IPS-NIHi11 (cell line): Measurements from ENCODE around the gene REV1.

Experiments used
- DNase-seq: peaks from one replicate; pipeline ENCODE4 v3.0.0; 2012; ENCODE audit warnings: mixed read lengths, low spot score

The REV1 gene

GRCh38 chr2:99445065-99445464, 44.8 kb downstream of the REV1 start:
- DNase-seq, result no peak

GRCh38 chr2:99444222-99444621, 45.6 kb downstream of the REV1 start:
- no peak for DNase-seq

GRCh38 chr2:99442837-99443236, 47.0 kb downstream of the REV1 start:
- no peak for DNase-seq

GRCh38 chr2:99439971-99440505, 49.8 kb downstream of the REV1 start:
- DNase-seq, result no peak

- no peak for DNase-seq
Measured at GRCh38 chr2:99436874-99437273, 52.9 kb downstream of the REV1 start.

GRCh38 chr2:99433340-99433739, 56.5 kb downstream of the REV1 start:
- DNase-seq, result no peak

- DNase-seq, result no peak
Measured at GRCh38 chr2:99431587-99432275, 58.1 kb downstream of the REV1 start.

GRCh38 chr2:99430614-99431291, 59.1 kb downstream of the REV1 start:
- no peak for DNase-seq

- no peak for DNase-seq
Measured at GRCh38 chr2:99425022-99425421, 64.8 kb downstream of the REV1 start.

GRCh38 chr2:99424371-99424770, 65.4 kb downstream of the REV1 start:
- no peak for DNase-seq

GRCh38 chr2:99422599-99422998, 67.2 kb downstream of the REV1 start:
- no peak for DNase-seq

GRCh38 chr2:99421469-99421868, 68.3 kb downstream of the REV1 start:
- DNase-seq, result no peak

GRCh38 chr2:99420751-99421299, 69.0 kb downstream of the REV1 start:
- no peak for DNase-seq

- DNase-seq, result no peak
Measured at GRCh38 chr2:99420031-99420430, 69.8 kb downstream of the REV1 start.

GRCh38 chr2:99417396-99417795, 72.4 kb downstream of the REV1 start:
- DNase-seq, result no peak

GRCh38 chr2:99414566-99414965, 75.3 kb downstream of the REV1 start:
- no peak for DNase-seq

- no peak for DNase-seq
Measured at GRCh38 chr2:99410276-99410675, 79.5 kb downstream of the REV1 start.

GRCh38 chr2:99406137-99406536, 83.7 kb downstream of the REV1 start:
- DNase-seq, result no peak

- no peak for DNase-seq
Measured at GRCh38 chr2:99404797-99405669, 84.8 kb downstream of the REV1 start.

GRCh38 chr2:99404039-99404796, 85.6 kb downstream of the REV1 start:
- peak; percentile 48 for DNase-seq

GRCh38 chr2:99403524-99403923, 86.3 kb downstream of the REV1 start:
- peak; percentile 70 for DNase-seq

GRCh38 chr2:99403084-99403483, 86.7 kb downstream of the REV1 start:
- DNase-seq, result no peak
